Thyroid gland (tissue), 4 donors: ENCODE results near the gene DALRD3.

Experiments used
- CTCF ChIP-seq, 6 experiments: fragments of 200-600 bp in 3 of 6; fragments of 450-650 bp in 3 of 6; sonication (generic) in 3 of 6; IDR thresholded peaks; one replicate each; pipeline ENCODE4 v1.5.1; 2016 to 2019; ENCODE audit warnings: antibody characterized with exemption in 6 of 6, mild to moderate bottlenecking in 2 of 6, inconsistent platforms in 1 of 6, moderate library complexity in 1 of 6
- POLR2A ChIP-seq, 2 donors: fragments of 450-650 bp; IDR thresholded peaks; one replicate each; pipeline ENCODE4 v1.6.1; 2017; ENCODE audit warnings: antibody characterized with exemption in 2 of 2, mild to moderate bottlenecking in 2 of 2, moderate library complexity in 1 of 2

GRCh38 chr3:48990636-48991469, 27.5 kb downstream of the DALRD3 start:
- TF ChIP-seq CTCF (IDR thresholded peaks at IDR 0.05) (no peak), POLR2A (IDR thresholded peaks at IDR 0.05) (no peak)
